ENCODE measurements around the gene IGFBP6.
A peak's percentile ranks its signal among the peaks of the same experiment; 100 is the strongest.

The IGFBP6 gene

DNA sequence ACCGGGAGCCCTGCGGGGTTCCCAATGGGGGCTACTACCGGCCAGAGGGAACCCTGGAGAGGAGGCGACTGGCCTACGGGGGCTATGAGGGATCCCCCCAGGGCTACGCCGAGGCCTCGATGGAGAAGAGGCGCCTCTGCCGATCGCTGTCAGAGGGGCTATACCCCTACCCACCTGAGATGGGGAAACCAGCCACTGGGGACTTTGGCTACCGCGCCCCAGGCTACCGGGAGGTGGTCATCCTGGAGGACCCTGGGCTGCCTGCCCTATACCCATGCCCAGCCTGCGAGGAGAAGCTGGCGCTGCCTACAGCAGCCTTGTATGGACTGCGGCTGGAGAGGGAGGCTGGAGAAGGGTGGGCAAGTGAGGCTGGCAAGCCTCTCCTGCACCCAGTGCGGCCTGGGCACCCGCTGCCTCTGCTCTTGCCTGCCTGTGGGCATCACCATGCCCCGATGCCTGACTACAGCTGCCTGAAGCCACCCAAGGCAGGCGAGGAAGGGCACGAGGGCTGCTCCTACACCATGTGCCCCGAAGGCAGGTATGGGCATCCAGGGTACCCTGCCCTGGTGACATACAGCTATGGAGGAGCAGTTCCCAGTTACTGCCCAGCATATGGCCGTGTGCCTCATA, 37.9 kb upstream of the IGFBP6 start:
- no peak for DNase-seq (ENCODE audit: low read depth in 3 of 3)

DNA sequence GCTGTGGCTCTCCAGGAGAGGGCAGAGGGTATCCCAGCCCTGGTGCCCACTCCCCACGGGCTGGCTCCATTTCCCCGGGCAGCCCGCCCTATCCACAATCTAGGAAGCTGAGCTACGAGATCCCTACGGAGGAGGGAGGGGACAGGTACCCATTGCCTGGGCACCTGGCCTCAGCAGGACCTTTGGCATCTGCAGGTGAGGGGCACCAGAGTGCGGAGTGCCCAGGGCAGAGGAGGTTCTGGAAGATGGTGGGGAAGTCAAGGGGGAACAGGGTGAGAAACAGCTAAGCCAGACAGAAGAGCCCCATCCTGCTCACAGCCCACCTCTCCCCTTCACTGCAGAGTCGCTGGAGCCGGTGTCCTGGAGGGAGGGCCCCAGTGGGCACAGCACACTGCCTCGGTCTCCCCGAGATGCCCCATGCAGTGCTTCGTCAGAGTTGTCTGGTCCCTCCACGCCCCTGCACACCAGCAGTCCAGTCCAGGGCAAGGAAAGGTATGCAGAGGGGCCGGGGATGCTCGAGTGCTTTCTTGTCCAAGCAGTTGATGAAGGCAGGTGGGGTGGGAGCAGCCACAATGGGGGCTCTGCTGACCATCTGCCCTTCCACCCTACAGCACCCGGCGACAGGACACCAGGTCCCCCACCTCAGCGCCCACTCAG, 37.3 kb upstream of the IGFBP6 start:
- no peak for DNase-seq (ENCODE audit: low read depth in 3 of 3)

DNA sequence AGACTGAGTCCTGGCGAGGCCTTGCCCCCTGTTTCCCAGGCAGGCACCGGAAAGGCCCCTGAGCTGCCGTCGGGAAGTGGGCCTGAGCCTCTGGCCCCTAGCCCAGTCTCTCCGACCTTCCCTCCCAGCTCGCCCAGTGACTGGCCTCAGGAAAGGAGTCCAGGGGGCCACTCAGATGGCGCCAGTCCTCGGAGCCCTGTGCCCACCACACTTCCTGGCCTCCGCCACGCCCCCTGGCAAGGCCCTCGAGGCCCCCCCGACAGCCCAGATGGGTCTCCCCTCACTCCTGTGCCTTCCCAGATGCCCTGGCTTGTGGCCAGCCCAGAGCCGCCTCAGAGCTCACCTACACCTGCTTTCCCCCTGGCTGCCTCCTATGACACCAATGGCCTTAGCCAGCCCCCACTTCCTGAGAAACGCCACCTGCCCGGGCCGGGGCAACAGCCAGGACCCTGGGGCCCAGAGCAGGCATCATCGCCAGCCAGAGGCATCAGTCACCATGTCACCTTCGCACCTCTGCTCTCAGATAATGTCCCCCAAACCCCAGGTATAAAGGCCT, 36.7 kb upstream of the IGFBP6 start:
- no peak for DNase-seq (ENCODE audit: low read depth in 3 of 3)

DNA sequence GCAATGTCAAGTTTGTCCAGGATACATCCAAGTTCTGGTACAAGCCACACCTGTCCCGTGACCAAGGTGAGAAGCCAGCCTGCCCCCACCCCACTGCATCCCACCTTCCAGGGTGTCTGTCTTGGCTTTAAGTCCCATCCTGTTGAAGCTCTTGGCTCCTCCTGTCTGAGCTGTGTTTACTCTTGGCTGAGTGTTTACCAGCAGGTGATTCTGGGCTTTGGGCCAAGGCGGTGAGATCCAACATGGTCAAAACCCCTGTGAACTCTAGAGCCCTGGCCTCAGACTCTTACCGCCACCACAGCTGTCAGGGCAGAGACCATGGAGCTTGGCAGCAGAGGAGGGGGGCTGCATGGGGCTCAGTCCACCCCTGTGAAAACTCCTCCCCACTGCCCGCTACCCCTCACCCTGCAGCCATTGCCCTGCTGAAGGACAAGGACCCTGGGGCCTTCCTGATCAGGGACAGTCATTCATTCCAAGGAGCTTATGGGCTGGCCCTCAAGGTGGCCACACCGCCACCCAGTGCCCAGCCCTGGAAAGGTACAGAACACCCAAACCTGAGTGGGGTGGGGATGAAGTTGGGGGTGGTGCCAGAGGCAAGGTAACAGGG, 36.0 kb upstream of the IGFBP6 start:
- no peak for DNase-seq (ENCODE audit: low read depth in 3 of 3)

DNA sequence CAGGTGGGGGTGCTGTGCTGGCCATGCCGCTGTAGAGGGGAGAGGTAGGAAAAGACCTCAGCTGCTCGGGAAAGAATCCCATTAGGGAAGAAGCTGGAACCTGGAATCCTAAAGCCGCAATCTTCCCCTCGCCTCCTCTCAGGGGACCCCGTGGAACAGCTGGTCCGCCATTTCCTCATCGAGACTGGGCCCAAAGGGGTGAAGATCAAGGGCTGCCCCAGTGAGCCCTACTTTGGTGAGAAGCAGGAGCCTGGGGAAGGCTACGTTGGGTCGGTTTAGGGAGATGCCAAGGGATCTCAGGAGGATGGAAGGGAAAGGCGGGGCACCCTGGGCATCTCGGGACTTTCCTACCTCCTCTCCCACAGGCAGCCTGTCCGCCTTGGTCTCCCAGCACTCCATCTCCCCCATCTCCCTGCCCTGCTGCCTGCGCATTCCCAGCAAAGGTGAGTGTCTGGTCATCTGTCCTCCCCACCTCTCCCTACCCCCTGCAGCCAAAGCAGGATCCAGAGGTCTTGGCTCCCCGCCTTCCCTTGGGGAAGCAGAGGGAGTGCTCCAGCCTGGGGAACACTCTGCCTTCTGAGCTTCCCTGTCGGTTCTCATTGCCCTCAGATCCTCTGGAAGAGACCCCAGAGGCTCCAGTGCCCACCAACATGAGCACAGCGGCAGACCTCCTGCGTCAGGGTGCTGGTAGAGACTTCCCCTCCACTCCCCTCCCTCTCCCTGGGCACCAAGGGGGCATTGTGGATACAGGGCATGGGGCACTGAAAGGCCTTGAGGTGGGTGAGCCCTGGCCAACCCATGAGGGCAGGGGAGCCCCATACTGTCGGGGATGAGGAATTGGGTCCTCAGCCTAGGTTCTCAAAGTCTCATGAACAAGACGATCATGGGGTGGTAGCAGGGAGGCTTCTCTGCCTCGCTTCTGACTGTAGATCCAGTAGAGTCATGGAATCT, 35.2 kb upstream of the IGFBP6 start:
- no peak for DNase-seq (ENCODE audit: low read depth in 3 of 3)

DNA sequence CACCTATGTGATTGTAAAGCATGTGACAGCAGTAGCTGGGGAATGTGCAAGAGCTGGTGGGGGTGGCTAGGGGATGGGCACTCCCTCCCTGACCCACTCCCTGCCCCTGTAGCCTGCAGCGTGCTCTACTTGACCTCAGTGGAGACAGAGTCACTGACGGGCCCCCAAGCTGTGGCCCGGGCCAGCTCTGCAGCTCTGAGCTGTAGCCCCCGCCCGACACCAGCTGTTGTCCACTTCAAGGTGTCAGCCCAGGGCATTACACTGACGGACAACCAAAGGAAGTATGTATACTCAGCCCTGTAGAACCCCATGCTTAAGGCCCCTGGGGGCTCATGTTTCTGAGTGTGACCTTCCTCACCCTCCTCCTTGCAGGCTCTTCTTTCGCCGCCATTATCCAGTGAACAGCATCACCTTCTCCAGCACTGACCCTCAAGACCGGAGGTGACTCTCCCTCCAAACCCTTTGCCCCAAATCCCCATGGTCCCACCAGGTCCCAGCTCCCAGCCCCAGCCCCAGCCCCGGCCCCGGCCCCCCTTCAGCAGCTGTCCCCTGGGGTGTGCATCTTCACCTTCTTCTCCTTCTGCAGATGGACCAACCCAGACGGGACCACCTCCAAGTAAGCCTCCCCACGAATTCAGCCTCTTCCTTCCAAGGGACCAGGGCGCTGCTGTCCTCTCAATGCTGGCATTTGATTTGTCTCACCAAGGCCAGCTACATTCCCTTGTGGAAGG, 34.3 kb upstream of the IGFBP6 start:
- no peak for DNase-seq (ENCODE audit: low read depth in 3 of 3)

DNA sequence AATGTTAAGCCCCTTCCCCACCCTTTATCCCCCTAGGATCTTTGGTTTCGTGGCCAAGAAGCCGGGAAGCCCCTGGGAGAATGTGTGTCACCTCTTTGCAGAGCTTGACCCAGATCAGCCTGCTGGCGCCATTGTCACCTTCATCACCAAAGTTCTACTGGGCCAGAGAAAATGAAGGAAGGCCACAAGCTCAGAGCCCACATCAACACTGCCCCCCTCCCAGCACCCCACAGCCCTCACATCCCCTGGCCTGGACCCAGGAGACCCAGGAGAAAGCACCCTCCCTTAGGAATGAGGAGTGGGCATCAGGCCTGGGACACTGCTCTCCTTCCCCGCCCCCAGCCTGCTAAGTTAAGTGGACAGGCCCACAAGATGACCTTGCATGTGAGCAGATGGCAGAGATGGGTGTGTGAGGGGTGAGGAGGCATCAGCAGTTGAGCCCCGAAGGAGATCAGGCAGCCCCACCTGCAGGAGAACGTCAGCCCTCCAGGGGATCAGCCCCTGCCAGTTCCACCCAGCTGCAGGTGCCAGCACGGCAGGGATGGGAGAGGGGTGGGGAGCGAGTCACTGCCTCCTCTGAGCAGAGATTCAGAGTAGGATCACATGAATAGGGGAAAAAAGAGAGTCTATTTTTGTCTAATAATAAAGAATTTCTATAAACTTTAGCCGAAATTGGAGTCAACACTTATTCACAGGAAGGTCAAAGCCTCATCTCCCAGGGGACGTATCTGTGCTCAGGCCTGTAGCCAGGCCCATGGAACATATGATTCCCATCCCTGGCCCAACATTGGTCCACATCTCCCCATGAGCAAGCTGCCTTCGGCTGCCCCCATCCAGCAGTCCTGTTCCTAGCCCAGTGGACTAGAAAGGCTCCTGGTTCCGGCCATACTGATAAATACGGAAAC, 33.5 kb upstream of the IGFBP6 start:
- no peak for DNase-seq (ENCODE audit: low read depth in 3 of 3)

DNA sequence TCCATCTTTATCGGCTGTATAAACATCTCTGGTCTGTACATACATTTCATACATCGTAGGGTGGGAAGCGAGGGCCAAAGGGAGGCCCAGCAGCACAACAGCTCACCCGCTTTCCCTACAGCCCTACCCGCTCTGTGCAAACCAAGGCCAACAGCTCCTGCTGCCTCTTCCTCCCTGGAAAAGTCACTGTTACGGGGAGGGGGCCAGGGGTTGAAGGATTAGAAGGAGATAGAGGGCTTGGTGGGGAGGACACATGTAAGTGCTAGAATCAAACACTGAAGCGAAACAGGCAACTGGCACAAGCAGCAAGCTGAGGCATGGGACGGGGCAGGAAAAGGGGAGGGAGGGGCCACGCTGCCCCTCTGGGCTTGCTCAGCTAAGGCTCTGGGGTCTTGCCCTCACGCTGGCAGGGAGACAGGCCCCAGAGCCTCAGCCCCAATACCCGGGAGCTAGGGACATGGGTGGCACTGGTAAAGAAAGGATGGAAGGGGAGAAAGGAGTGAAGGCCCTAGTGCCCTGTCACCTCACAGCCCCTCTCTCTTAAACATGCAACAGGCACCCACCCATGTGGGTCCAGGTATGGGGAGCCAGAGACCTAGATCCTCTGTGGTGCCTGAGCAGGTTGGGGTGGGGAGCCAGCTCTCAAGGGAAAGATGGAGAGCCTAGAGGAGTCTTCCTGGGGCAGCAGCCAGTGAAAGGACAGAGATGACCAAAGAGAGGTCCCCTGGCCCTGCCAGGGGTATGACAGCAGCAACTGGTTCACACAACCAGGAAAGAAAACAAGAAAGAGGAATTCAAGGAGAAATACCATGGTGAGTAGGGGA, 32.6 kb upstream of the IGFBP6 start:
- DNase-seq (ENCODE audit: low read depth in 3 of 3) = no peak

DNA sequence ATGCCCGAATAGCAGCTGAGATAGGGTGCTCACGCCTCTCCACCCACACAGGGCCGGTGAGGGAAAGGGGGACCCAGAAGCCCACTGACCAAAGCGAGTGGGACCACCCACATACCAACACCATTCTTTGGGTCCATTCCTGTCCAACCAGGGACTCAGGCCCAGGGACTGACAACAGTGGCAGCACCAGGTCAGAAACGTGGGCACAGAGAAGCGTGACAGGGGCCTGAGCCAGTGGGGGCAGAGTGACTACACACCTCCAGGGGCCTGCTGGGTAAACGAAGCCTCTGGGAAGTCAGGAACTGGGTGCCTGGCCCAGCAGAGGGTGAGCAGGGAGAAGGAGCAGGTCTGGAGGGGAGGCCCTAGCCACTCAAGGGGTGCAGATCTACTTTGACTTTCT, 32.0 kb upstream of the IGFBP6 start:
- no peak for DNase-seq (ENCODE audit: low read depth in 3 of 3)

DNA sequence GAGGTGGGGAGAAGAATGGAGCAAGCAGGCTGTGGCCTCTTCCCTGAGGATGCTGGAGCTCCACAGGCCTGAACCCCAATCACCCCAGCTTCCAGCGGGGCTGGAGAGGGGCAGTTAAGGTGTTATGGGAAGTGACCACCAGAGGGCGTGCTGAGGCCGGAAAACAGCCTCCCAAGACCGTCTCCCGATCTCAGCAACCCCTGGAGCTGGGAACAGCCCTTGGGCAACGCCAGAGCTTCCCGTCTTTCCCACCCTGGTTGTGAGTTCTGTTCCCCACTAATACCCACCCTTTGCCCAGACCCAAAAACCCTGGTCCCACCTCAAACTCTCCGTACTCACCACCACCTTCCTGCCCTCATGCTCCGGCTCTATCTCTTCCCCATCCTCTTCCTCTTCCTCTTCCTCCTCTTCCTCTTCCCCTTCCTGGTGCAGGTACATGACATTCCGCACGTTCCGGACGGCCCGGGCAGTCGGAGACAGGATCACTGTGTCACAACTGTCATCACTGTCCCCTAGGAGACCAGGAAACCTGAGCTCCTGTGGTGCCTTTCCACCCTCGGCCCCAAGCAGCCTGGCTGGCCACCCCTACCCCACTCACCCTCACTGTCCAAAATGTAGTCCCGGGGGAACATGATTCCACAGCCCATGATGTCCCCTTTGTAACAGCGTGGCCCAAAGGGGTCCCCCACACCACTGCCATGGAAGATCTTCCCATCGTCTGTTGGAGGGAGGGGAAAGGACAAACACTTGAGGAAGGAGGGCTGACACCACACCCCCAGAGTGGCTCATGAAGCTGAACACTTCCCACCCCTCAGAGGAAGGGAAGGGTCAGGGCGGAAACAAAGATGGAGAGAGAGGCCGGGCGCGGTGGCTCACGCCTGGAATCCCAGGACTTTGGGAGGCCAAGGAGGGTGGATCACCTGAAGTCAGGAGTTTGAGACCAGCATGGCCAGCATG, 31.2 kb upstream of the IGFBP6 start:
- DNase-seq (ENCODE audit: low read depth in 3 of 3) = peak in 2 of 3 experiments; percentile 49 to 63

DNA sequence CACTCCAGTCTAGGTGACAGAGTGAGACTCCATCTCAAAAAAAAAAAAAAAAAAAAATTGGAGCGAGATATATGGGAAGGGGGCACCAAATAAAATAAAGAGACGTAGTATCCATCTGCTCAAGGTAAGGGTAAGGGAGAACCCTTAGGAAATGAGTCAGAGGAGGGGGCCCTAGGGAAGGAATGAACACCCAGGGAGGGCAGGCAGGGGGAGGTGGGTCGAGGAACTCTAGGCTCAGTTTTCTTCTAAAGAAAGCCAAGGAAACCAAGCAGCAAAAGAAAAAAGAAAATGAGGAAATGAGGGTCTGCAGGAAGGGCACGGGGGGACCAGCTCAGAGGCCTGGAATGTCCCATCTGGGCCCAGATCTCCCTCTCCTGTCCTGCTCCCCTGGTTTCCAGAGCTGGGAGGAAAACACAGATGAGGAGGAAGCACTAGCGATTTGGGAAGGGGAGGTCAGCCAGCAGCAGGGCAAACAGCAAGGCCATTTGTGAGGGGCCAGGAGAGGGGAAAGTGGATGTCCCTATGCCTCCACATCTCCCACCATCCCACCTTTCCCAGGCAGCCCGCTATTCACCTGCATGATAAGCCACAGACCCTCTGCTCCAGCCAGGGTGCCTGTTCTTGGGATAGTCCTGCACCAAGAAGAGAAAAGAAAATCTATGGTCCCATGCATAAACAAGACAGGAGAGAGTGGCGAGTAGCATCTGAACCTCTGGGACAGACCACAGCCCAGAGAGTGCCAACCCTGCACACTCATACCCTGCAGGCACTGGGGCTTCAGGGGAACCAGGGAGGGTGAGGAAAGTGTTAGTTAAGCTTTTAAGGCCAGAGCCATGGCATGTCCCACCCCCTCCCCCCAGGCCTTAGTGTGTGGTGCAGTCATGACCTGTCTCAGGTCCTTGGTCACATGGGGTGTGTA, 30.1 kb upstream of the IGFBP6 start:
- no peak for DNase-seq (ENCODE audit: low read depth in 3 of 3)

DNA sequence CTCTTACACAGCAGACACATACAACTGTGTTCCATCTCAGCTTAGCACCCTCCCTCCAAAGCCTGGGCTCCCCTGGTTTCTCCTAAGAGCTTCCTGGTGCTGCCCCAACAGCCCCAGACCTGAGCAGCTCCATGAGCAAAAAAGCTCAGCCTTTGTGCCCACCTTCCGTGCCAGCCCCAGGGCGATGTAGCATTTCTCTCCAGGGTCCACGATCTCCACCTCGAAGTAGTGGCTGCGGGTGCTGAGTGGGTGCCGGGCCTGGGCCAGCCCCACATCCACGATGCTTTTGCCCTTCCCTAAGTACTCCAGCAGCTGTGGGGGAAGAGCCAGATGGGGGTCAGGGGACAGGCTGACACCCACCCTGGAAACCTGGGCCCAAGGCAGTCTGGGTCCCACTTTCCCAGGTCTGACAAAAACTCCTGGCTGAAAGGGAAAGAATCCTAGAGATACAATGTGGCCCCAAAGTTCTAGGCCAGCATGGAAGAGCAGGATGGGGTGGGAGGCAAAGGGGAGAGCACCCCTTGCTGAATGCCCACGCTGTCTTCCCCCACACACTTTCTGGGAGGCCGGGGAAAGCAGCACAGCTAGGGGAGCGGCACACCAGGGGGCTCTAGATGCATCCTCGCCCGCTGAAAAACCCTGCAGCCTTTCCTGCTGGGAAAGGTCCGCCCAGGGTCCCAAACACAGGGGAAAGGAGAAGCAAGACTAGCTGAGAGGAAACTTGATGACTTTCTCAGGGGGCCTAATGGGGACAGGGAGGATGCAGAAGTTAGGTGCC, 29.3 kb upstream of the IGFBP6 start:
- no peak for DNase-seq (ENCODE audit: low read depth in 3 of 3)

DNA sequence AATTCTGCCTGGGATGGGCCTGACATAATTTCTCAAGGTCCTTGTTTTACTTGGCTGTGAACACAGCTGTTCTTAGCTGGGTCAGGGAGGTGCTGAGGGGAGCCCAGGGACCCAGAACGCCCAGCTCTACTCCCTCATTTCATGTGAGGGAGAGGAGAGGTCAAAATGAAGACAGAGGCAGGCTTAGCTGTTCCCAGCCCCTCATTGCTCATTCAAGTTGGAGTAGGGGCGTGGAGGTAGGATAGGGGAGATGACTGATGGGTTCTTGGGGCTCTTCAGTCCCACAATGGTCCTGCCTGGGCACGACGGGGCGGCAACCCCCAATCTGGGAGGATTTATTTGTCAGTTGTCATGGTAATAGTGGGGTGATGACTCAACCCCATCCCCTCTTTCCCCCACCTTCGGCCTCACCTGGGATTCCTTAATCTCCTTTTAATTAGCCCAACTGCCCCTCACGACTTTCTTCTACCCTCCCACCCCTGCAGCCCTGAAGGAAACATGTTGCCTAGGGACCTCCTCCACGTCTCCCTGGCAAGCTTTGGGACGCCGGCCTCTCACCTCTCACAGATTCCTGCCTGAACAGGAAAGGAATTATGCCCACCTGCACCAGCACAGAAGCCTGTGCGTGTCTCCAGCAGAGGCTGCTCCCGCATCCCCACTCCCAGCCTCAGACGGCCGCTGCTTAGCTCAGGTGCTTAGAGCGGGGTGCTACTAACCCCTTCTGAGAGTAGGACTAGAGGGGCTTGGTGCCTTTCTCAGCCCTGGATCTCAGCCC, 28.5 kb upstream of the IGFBP6 start:
- DNase-seq (ENCODE audit: low read depth in 3 of 3) = no peak

DNA sequence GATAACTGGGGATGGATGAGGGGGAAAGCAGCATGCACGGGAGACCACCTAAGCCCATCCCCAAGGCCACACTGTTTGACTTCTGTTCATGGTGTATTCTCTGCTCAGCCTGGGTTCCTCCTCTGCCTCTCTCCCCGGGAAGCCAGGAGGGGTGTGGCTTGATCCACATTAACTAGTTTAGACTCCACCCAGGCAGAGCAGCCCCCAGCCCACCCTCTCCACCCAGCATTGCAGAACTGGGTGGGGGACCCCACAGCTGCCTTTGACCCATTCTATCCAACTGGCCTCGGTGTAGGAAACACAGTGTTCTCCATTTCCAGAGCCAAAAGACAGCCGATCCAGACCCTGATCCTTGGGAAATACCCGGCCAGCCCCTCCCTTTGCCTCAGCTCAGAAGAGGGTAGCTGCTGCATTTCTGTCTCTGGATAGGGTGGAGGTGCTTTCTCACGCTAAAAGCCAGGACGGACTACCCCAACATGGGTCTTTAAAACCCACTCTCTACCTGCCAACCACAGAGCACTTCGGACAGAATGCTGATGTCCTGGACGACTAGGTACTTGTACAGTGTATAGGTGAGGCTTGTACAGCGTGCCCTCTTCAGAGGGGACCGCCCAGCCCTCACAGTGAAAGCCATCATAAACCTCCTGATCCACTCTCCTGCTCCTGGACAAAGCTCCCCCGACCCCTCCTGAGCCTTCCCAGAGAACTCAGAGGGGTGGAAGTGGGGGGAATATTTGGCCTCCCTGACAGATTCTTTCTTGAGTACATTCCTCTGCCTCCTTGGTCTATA, 27.7 kb upstream of the IGFBP6 start:
- no peak for DNase-seq (ENCODE audit: low read depth in 3 of 3)
